Prostate gland (tissue), 2 donors: ENCODE measurements around the gene RIPPLY1. TPM values are rescaled to one million over a fixed set of nuclear protein-coding genes. Genes with fewer than 3 reads are reported as not detected.

Experiments
- DNase-seq: peaks from one replicate; pipeline ENCODE4 v3.0.0-alpha.2; 2019; ENCODE audit warnings: low spot score
- H3K27ac ChIP-seq, 2 donors: fragments of 200-600 bp; sonication (generic); 2 replicates each; pipeline ENCODE4 v1.5.1; 2017 to 2019
- H3K27me3 ChIP-seq: fragments of 200-600 bp; sonication (generic); replicated peaks from 2 replicates; pipeline ENCODE4 v1.5.1; 2019; ENCODE audit not compliant: insufficient read depth
- H3K36me3 ChIP-seq, 2 donors: fragments of 200-600 bp; sonication (generic); 1 replicate in 1 of 2; 2 replicates in 1 of 2; pipeline versions ENCODE4 v1.5.1 to v1.8.1; 2017 to 2019
- H3K4me1 ChIP-seq: fragments of 200-600 bp; sonication (generic); replicated peaks from 2 replicates; pipeline ENCODE4 v1.5.1; 2019
- H3K4me3 ChIP-seq, 2 donors: fragments of 200-600 bp; sonication (generic); 2 replicates each; pipeline ENCODE4 v1.5.1; 2017 to 2019
- H3K9me3 ChIP-seq: fragments of 200-600 bp; sonication (generic); 2 replicates; pipeline ENCODE4 v1.5.1; 2017
- POLR2A ChIP-seq: fragments of 450-650 bp; IDR thresholded peaks from one replicate; pipeline ENCODE4 v1.6.1; 2016; ENCODE audit warnings: antibody characterized with exemption, mild to moderate bottlenecking
- POLR2AphosphoS5 ChIP-seq: sonication (generic); formaldehyde crosslinking; IDR thresholded peaks from one replicate; pipeline ENCODE4 v1.6.1; 2017; ENCODE audit warnings: antibody characterized with exemption
- whole genome bisulfite sequencing: methylation state at CpG from one replicate; pipeline ENCODE4 v1.1.5; 2018; 5-methylcytosine and 5-hydroxymethylcytosine counted together
- intact Hi-C: fragments of 100-400 bp; cut with DNase I; formaldehyde crosslinking; loops from one replicate; pipeline ENCODE4 v1.14.2; 2022
- total RNA-seq, 2 donors: library from RNA; depleted of rRNA; stranded (reverse); fragments of >200 nt; gene quantifications; one replicate each; pipeline ENCODE4 v1.1.0, GENCODE V29; 2016
- TF ChIP-seq, protein P1 (sequence below), 4 experiments: fragments of 200-600 bp in 2 of 4; fragments of 450-650 bp in 2 of 4; sonication (generic) in 2 of 4; IDR thresholded peaks; 1 replicate in 3 of 4; 2 replicates in 1 of 4; pipeline ENCODE4 v1.5.1; 2016 to 2019; ENCODE audit warnings: antibody characterized with exemption in 4 of 4, mild to moderate bottlenecking in 2 of 4, moderate library complexity in 2 of 4

The RIPPLY1 gene
- total RNA-seq, 2 donors from 2014 or later, result not detected

GRCh38 chrX:106905064-106905708 is 2.0 kb upstream of the RIPPLY1 start:
- no peak overlapping the region for H3K4me3 ChIP-seq
- no peaks in the 10 kb centered on the region for H3K4me1 ChIP-seq
- no peaks in the 10 kb centered on the region for H3K9me3 ChIP-seq
- TF ChIP-seq POLR2A (no peak), POLR2AphosphoS5 (no peak)
- TF ChIP-seq, protein P1, sequence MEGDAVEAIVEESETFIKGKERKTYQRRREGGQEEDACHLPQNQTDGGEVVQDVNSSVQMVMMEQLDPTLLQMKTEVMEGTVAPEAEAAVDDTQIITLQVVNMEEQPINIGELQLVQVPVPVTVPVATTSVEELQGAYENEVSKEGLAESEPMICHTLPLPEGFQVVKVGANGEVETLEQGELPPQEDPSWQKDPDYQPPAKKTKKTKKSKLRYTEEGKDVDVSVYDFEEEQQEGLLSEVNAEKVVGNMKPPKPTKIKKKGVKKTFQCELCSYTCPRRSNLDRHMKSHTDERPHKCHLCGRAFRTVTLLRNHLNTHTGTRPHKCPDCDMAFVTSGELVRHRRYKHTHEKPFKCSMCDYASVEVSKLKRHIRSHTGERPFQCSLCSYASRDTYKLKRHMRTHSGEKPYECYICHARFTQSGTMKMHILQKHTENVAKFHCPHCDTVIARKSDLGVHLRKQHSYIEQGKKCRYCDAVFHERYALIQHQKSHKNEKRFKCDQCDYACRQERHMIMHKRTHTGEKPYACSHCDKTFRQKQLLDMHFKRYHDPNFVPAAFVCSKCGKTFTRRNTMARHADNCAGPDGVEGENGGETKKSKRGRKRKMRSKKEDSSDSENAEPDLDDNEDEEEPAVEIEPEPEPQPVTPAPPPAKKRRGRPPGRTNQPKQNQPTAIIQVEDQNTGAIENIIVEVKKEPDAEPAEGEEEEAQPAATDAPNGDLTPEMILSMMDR (IDR thresholded peaks at IDR 0.05), result no peak
- H3K27me3 ChIP-seq, result no peaks in the 10 kb centered on the region
- no peak overlapping the region for H3K27ac ChIP-seq
- H3K36me3 ChIP-seq, result no peaks in the 10 kb centered on the region
- WGBS, result 54% methylated on average over 5 of the region's 5 CpGs
- intact Hi-C loops, result no loop called here
- DNase-seq, result no peak

- intact Hi-C loops, result loop anchor here (5.0 kb wide), 1 partner anchor 48 kb away; no protein-coding TSS in a partner anchor
- Histone ChIP-seq H3K4me1 (no peaks in the 10 kb centered on the region), H3K27me3 (no peaks in the 10 kb centered on the region), H3K9me3 (no peaks in the 10 kb centered on the region), H3K4me3 (no peak overlapping the region), H3K27ac (no peak overlapping the region), H3K36me3 (no peaks in the 10 kb centered on the region)
- 61% methylated on average over 5 of the region's 5 CpGs for WGBS
- TF ChIP-seq POLR2A, result no peak
- no peak for DNase-seq
Measured at GRCh38 chrX:106903856-106904528, 851 bp upstream of the RIPPLY1 start.

- intact Hi-C loops, result loop anchor here (5.0 kb wide), 1 partner anchor 50 kb away; no protein-coding TSS in a partner anchor
- Histone ChIP-seq H3K36me3 (no peaks in the 10 kb centered on the region), H3K4me1 (no peaks in the 10 kb centered on the region), H3K4me3 (no peak overlapping the region), H3K9me3 (no peaks in the 10 kb centered on the region), H3K27me3 (no peaks in the 10 kb centered on the region), H3K27ac (no peak overlapping the region)
- no peak for TF ChIP-seq POLR2A
- TF ChIP-seq POLR2AphosphoS5, result no peak
- TF ChIP-seq, protein P1 (IDR thresholded peaks at IDR 0.05), result no peak
- 100% methylated on average over 1 of the region's 2 CpGs for WGBS
- no peak for DNase-seq
Measured at GRCh38 chrX:106902684-106903083, 457 bp downstream of the RIPPLY1 start.

- H3K27me3 ChIP-seq, result no peaks in the 10 kb centered on the region
- no peaks in the 10 kb centered on the region for H3K9me3 ChIP-seq
- H3K4me3 ChIP-seq, result no peak overlapping the region
- intact Hi-C loops, result loop anchor here (5.0 kb wide), 1 partner anchor 51 kb away; no protein-coding TSS in a partner anchor
- H3K36me3 ChIP-seq, result no peaks in the 10 kb centered on the region
- TF ChIP-seq POLR2A (no peak), POLR2AphosphoS5 (no peak)
- TF ChIP-seq, protein P1 (IDR thresholded peaks at IDR 0.05), result no peak
- 92% methylated on average over 4 of the region's 4 CpGs for WGBS
- H3K4me1 ChIP-seq, result no peaks in the 10 kb centered on the region
- no peak overlapping the region for H3K27ac ChIP-seq
- DNase-seq, result no peak
Measured at GRCh38 chrX:106901781-106902219, 1.3 kb downstream of the RIPPLY1 start.

DNA sequence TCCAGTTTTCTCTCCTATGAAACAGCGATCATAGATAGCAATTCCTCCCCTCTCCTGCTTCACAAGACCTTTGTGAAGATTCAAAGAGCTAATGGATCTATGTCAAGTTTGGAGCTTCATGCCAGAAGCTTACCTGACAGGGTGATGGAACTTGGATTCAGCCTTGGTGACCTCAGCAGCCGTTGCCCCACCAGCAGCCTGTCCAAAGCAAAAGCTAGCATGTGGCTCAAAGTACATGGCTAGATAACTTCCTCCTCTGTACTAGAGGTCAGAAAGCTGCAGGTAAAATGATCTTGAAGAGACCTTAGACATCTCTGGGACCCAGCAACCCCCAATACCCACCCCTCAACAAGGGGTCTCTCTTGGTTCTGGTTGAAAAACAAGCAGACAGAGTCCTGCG is 1.8 kb downstream of the RIPPLY1 start:
- no peaks in the 10 kb centered on the region for H3K27me3 ChIP-seq
- H3K9me3 ChIP-seq, result no peaks in the 10 kb centered on the region
- H3K4me1 ChIP-seq, result no peaks in the 10 kb centered on the region
- no peaks in the 10 kb centered on the region for H3K36me3 ChIP-seq
- TF ChIP-seq, protein P1 (IDR thresholded peaks at IDR 0.05), result no peak
- TF ChIP-seq POLR2A, result no peak
- TF ChIP-seq POLR2AphosphoS5, result no peak
- H3K27ac ChIP-seq, result no peak overlapping the region
- no peak for DNase-seq
- WGBS, result 90% methylated on average over 3 of the region's 3 CpGs
- intact Hi-C loops, result loop anchor here (5.0 kb wide), 1 partner anchor 51 kb away; no protein-coding TSS in a partner anchor
- no peak overlapping the region for H3K4me3 ChIP-seq
